ENCODE results near the gene ALG13.
A peak's percentile ranks its signal among the peaks of the same experiment; 100 is the strongest.
"Not testable (repeated sequence)": the region's sequence is repeated elsewhere in the genome, so short reads cannot be mapped to it uniquely, and the experiment has no call there.

ALG13 gene

DNA sequence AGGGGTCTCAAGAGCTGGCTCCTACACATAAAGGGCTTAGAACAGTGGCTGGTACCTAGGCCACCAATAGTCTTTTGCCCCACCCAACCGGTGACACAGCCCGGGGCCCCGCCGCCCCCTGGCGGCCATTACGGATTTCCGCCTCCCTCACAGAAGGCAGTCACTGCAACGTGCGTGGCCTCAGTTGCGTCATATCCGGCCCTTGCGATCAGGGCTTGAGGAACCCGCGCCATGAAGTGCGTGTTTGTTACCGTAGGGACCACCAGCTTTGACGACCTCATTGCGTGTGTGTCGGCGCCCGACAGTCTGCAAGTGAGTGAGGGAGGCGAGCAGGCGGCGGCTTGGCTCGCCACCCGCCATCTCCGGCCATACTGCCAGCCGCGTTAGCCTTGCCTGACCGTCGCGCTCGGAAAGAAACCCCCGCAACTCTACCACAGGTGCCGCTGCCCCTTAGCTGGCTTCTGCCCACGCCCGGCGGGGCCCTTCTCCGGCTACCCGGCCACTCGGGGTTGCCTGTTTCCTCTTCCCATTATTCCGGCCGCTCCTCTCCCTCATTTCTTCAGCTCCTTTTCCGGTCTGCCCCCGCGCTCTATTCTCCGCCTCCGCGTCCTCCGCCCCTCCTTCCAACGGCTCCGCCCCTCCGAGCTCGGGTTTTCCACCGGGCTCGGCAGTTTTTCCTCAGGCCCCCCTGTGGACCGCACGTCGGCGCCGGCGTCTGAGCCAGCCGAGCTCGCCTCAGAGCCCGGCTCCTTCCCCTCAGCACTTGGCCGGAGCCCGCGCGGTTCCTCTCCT lies at the start of gene ALG13:
ALG13 (plus strand) TSS at position 183 of the 792 bp plus-strand sequence; CDS start at position 232, 49 bp downstream.
- peak; percentile 97 for DNase-seq

DNA sequence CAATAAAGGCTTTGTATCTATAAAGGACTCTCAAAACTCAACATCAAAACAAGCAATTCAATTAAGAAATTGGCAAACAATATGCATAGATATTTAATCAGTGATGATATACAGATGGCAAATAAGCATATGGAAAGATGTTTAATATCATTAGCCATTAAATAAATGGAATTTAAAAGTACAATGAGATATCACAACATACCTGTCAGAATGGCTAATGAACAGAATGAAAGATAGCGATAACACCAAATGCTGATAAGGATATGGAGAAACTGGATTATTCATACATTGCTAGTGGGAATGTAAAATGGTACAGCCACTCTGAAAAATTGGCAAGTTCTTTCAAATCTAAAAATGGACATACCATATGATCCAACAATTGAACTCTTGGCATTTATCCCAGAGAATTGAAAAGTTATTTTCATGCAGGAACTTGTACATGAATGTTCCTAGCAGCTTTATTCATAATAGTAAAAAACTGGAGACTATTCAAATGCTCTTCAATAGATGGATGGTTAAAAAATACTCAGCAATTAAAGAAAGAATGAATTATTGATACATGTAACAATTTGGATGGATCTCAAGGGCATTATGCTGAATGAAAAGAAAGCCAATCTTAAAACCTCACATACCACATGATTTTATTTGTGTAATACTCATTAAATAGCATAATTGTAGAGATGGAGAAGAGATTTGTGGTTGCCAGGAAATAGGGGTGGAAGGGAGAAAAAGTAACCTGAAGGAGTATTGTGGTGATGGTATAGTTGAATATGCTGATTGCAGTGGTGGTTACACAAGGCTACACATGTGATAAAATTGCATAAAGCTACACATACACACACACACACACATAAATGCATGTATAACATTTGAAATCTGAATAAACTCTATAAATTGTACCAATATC lies 45.9 kb upstream of the ALG13 start:
- no peak for DNase-seq

GRCh38 chrX:111641969-111642368 lies 39.0 kb upstream of the ALG13 start:
- DNase-seq: peak; percentile 39

DNA sequence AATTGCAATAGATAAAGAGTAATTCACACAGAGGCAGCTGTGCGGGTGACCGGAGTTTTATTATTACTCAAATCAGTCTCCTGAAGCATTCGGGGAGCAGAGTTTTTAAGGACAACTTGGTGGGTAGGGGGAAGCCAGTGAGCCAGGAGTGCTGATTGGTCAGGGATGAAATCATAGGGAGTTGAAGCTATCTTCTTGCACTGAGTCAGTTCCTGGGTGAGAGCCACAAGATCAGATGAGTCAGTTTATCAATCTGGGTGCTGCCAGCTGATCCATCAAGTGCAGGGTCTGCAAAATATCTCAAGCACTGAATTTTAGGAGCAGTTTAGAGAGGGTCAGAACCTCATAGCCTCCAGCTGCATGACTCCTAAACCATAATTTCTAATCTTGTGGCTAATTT lies 35.8 kb upstream of the ALG13 start:
- not testable (repeated sequence) for DNase-seq

DNA sequence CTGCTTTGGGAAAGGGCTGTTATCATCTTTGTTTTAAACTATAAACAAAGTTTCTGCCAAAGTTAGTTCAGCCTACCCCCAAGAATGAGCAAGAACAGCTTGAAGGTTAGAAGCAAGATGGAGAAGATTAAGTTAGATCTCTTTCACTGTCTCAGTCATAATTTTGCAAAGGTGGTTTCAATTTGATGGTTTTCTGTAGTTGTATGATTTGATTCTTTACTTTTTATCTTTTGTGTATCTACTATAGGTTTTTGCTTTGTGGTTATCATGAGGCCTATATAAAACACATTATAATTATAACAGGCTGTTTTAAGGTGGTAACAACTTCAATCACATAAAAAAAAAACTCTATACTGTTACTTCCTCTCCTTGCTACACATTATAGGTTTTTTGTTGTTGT lies 35.4 kb upstream of the ALG13 start:
- no peak for DNase-seq

GRCh38 chrX:111646515-111646914 lies 34.5 kb upstream of the ALG13 start:
- no peak for DNase-seq

DNA sequence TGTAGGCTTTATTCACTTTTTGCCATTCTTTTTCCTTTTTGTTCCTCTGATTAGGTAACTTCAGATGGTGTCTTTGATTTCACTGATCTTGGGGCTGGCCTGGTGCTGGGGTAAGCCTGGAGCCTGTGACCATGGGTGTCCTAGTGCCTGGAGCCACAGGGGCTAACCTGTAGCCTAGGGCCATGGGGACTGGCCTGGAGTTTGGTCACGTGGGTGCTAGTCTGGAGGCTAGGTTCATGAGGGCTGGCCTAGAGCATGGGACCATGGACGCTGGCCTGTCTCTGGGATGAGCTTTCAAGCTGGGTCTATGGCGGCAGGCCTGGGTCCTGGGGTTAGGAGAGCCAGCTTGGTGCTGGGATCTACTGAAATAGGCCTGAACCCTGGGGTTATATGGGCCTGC lies 32.2 kb upstream of the ALG13 start:
- no peak for DNase-seq

GRCh38 chrX:111649638-111650037 lies 31.3 kb upstream of the ALG13 start:
- no peak for DNase-seq

DNA sequence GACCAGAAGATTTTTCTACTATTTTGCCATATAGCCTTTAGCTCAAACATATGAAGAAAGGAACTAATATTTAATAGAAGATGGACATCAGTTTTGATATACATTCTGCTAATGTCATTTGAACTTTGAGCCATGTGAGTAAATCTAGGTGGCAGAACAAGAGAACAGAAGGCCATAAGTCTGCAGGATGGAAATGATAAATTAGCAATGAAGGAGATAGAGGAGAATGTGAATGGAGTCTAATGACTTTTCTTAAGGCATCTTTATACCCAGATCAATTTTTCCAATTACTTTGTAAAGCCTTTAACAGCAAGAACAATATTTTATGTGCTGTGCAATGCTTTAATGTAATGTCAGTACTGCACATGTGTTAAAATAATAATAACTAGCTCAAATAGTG lies 30.1 kb upstream of the ALG13 start:
- DNase-seq: no peak

- peak; percentile 26 for DNase-seq
These were observed 28.3 kb upstream of the ALG13 start for GRCh38 chrX:111652719-111653118.

DNA sequence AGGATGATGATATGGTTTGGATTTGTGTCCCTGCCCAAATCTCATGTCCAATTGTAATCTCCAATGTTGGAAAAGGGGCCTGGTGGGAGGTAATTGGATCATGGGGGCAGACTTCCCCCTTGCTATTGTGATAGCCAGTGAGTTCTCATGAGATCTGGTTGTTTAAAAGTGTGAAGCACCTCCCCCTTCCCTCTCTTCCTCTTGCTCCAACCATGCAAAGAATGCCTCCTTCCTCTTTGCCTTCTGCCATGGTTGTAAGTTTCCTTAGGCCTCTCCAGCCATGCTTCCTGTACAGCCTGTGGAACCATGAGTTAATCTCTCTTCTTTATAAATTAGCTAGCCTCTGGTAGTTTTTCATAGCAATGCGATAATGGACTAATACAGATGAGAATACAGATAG lies 19.7 kb upstream of the ALG13 start:
- DNase-seq: peak; percentile 26

GRCh38 chrX:111662292-111662691 lies 18.7 kb upstream of the ALG13 start:
- DNase-seq: no peak

- DNase-seq: no peak
These were observed 9.3 kb upstream of the ALG13 start for GRCh38 chrX:111671668-111672067.

- DNase-seq: no peak
These were observed 6.3 kb downstream of the ALG13 start for GRCh38 chrX:111687305-111687704.

- no peak for DNase-seq
These were observed 14.4 kb downstream of the ALG13 start for GRCh38 chrX:111695297-111695880.

DNA sequence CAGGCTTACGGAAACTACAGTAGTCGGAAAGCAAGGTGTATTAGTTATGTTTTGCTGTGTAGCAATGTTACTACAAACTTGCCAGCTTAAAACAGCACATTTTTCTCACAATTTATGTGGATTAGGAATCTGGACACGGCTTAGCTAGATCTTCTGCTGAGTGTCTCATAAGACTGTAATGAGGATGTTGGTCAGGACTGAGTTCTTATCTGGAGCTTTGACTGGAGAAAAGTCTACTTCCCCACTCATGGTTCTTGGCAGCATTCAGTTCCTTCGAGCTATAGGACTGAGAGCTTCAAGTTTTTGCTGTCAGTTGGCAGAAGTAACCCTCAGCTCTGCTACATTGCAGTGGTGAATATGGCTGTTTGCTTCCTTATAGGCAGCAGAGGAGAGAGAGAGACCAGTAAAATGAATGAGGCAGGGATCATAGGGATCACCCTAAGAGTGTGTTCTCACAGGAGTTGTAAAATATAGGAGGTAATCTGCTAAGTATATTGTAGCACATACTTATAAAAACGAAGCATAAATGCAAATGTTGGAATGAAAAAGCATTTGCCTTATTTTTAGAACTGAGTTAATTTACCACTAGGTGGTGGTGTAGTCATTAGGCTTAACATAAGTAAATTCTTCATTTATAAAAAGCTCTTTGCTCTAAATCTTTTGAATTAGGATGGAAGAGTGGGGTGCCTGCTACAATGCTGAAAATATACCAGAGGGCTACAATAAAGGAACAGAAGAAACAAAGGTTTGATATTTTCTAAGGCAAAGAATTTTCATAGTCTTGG lies 38.6 kb downstream of the ALG13 start:
- peak; percentile 3 for DNase-seq

DNA sequence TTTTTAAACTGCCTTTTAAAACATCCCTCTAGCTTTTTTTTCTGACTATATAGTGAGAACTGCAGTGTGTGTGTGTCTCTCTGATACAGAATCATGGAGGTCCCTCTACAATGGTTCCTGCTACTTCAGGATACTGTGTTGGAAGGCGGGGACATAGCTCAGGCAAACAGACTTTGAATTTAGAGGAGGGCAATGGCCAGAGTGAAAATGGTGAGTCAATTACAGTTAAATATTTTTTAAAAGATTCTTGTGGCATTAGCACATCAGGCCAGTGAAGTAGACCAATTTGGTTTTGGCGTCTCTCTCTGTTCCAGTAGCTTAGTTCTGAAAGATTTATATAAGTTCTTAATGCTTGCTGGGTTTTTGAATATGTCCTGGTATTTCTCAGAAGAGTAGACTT lies 47.1 kb downstream of the ALG13 start:
- DNase-seq: no peak

- DNase-seq: peak; percentile 3
These were observed 50.4 kb downstream of the ALG13 start for GRCh38 chrX:111731351-111731750.

- no peak for DNase-seq
These were observed 55.6 kb downstream of the ALG13 start for GRCh38 chrX:111736571-111736970.

DNA sequence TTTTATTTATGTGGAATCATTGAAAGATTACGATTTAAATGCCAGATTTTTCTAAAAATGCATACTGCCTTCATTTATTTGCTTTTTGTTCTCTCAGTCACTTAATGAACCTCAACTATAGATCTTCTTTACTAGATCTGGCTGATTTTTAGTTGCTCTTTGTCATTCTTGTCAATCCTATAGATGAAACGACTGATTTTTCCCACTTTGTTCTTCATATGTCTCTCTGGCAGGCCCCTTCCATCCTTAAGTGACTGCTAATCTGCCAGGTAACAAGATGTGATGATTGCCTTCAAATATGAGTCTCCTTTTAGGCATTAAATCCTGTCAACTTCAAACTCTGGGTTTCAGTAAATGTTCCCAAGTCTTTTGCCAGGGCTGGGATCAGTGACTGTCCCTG lies 61.0 kb downstream of the ALG13 start:
- no peak for DNase-seq

DNA sequence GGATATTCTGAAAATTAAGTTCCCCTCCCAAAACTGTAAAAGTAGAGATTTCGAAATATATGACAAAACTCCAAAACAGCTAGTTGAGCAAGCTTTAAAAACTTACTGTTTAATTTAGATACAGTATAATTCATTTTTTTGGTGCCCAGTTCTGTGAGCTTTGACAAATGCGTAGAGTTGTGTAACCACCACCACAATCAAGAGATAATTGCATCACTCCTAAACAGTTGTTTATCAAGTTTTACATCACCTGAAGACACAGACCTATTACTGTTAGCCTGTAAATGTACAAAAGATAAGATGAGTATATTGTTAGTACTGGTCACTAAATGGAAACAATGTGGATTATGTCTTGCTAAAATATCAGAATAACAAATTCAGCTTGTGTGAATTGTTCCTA lies 62.3 kb downstream of the ALG13 start:
- DNase-seq: no peak

- DNase-seq: no peak
These were observed 75.5 kb downstream of the ALG13 start for GRCh38 chrX:111756486-111756885.

DNA sequence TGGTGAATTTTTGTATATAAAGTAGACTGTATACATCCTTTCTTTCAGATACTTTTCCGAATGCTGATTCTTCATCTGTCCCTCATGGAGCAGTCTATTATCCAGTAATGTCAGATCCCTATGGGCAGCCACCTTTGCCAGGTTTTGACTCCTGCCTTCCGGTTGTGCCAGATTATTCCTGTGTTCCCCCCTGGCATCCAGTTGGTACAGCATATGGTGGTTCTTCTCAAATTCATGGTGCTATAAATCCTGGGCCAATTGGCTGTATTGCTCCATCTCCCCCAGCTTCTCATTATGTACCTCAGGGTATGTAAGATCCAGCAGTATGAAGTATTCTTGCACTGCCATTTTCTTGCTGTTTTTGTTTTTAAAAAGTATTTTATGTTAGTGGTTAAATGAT lies 78.7 kb downstream of the ALG13 start:
- no peak for DNase-seq
